Heart left ventricle (tissue), 16 donors: ENCODE results near the gene MUCL1. TPM values are rescaled to one million over a fixed set of nuclear protein-coding genes. Genes with fewer than 3 reads are reported as not detected.

Experiments used
- ATAC-seq, 4 donors: fragments of 200-7000 bp; cut with Tn5 transposase; one replicate each; pipeline ENCODE4 v1.9.1; 2020 to 2022; ENCODE audit warnings: moderate library complexity in 4 of 4, mild to moderate bottlenecking in 3 of 4, moderate number of reproducible peaks in 1 of 4
- DNase-seq, 5 donors: peaks; one replicate each; pipeline ENCODE4 v3.0.0-alpha.2; 2020
- H3K27ac ChIP-seq, 12 donors: fragments of 200-600 bp; sonication (generic) in 4 of 12; one replicate each; pipeline versions ENCODE4 v1.5.0 to v1.8.0; 2016 to 2022; ENCODE audit warnings: mild to moderate bottlenecking in 2 of 12
- H3K27me3 ChIP-seq, 9 donors: fragments of 200-600 bp; sonication (generic) in 2 of 9; one replicate each; pipeline versions ENCODE4 v1.5.1 to v1.8.0; 2016 to 2022; ENCODE audit warnings: mild to moderate bottlenecking in 3 of 9
- H3K36me3 ChIP-seq, 9 donors: fragments of 200-600 bp; sonication (generic) in 2 of 9; one replicate each; pipeline versions ENCODE4 v1.5.0 to v1.8.0; 2018 to 2022; ENCODE audit warnings: mild to moderate bottlenecking in 2 of 9
- H3K4me1 ChIP-seq, 12 donors: fragments of 200-600 bp; sonication (generic) in 4 of 12; one replicate each; pipeline versions ENCODE4 v1.5.0 to v1.8.0; 2016 to 2022; ENCODE audit warnings: mild to moderate bottlenecking in 3 of 12
- H3K4me3 ChIP-seq, 12 donors: fragments of 200-600 bp; sonication (generic) in 4 of 12; one replicate each; pipeline versions ENCODE4 v1.5.0 to v1.8.0; 2017 to 2022; ENCODE audit warnings: mild to moderate bottlenecking in 9 of 12, moderate library complexity in 4 of 12
- H3K9me3 ChIP-seq, 12 donors: fragments of 200-600 bp; sonication (generic) in 4 of 12; one replicate each; pipeline versions ENCODE4 v1.5.0 to v1.8.0; 2016 to 2022; ENCODE audit warnings: mild to moderate bottlenecking in 1 of 12
- POLR2A ChIP-seq, 2 donors: fragments of 450-650 bp; IDR thresholded peaks; one replicate each; pipeline ENCODE4 v1.6.1; 2017; ENCODE audit warnings: antibody characterized with exemption in 2 of 2, mild to moderate bottlenecking in 2 of 2, moderate library complexity in 2 of 2
- WGBS, 4 donors: extraction: QIAGEN DNeasy Blood & Tissue Kit in 2 of 4; methylation state at CpG; one replicate each; pipeline versions ENCODE4 v1.1.5 to v1.1.7; 2013 to 2018; 5-methylcytosine and 5-hydroxymethylcytosine counted together
- intact Hi-C, 10 donors: fragments of 100-400 bp; cut with DNase I; formaldehyde crosslinking; loops; one replicate each; pipeline versions ENCODE4 v1.11.1 to v1.14.2; 2022
- polyA plus RNA-seq, 2 donors: library from polyadenylated mRNA; stranded (reverse); fragments of 200-250 nt; gene quantifications; one replicate each; pipeline ENCODE4 v1.2.3, GENCODE V29; 2013
- total RNA-seq, 9 donors: library from RNA; depleted of rRNA in 2 of 9; stranded (reverse); fragments of >200 nt in 2 of 9; fragmentation: NEBNext Ultra II Directional in 3 of 9; extraction: Animal tissue kit (Norgen Biotek cat#: 25700) in 3 of 9; gene quantifications; one replicate each; pipeline versions ENCODE4 v1.1.0 to v1.2.4, GENCODE V29; 2016 to 2023
- TF ChIP-seq, protein P1 (sequence below), 12 donors: fragments of 200-600 bp; sonication (generic) in 4 of 12; IDR thresholded peaks; one replicate each; pipeline versions ENCODE4 v1.5.0 to v1.8.0; 2018 to 2022; ENCODE audit warnings: antibody characterized with exemption in 12 of 12, mild to moderate bottlenecking in 5 of 12
- donor health status: ischemic (EF 13 %, LVEDD 7.1; RV severe dilation, severe dysfunction).
- donor health status: healthy with polysubstance abuse.
- donor health status: DM: no; HTN: yes; CAD: no.
- donor health status: DM: no; HTN: no; CAD: no.
- donor health status: ischemic (EF 25% LVEDD 6.9; RV normal size, moderate dysfunction).
- donor health status: ischemic (EF 25% LVEDD 5.7; RV mildly dilated, moderate dysfunction).
- donor health status: healthy.
- donor health status: DM: yes; HTN: yes; CAD: no.
- donor health status: ischemic (EF 35%, LVEDD 5.7; RV mildly dilated, moderate dysfunction).
- donor health status: nonischemic (EF 11% LVEDD 7.7; RV severe dilation, severe dysfunction).
- donor health status: DM: yes; HTN: yes; CAD: no.
- donor health status: PGD.
- donor health status: ischemic (EF 29% LVEDD 5.4; RV normal size, mild dysfunction).
- donor health status: nonischemic (EF 23%, LVEDD 6.1; RV moderate dilation, normal function).

The MUCL1 gene
- total and polyA plus RNA-seq, 11 donors, result not detected

DNA sequence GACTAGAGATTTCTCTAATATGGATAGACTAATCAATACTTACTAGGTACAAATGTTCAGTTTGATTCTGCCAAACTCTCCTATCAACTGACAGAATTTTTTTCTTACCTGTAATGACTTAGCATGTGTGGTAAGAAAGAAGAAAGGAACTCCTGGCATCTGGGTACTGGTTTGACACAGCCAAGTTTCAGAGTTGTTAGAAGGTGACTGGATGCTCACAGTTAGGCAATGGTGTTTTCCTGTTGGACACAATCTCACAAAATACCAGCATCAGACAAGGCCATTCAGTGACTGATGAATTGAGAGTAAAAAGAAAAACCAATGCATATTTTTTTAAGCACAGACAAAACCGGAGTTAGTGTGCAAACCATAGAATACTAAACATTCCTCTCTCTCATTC lies 4.2 kb downstream of the MUCL1 start:
- no peak for TF ChIP-seq POLR2A (IDR thresholded peaks at IDR 0.05)
- TF ChIP-seq, protein P1, sequence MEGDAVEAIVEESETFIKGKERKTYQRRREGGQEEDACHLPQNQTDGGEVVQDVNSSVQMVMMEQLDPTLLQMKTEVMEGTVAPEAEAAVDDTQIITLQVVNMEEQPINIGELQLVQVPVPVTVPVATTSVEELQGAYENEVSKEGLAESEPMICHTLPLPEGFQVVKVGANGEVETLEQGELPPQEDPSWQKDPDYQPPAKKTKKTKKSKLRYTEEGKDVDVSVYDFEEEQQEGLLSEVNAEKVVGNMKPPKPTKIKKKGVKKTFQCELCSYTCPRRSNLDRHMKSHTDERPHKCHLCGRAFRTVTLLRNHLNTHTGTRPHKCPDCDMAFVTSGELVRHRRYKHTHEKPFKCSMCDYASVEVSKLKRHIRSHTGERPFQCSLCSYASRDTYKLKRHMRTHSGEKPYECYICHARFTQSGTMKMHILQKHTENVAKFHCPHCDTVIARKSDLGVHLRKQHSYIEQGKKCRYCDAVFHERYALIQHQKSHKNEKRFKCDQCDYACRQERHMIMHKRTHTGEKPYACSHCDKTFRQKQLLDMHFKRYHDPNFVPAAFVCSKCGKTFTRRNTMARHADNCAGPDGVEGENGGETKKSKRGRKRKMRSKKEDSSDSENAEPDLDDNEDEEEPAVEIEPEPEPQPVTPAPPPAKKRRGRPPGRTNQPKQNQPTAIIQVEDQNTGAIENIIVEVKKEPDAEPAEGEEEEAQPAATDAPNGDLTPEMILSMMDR (IDR thresholded peaks at IDR 0.05), result no peak
- no peak for ATAC-seq
- intact Hi-C loops, result loop anchor here in 4 of 10 donors (5.0 to 10.0 kb wide), 2 partner anchors 96 to 99 kb away; no protein-coding TSS in a partner anchor

DNA sequence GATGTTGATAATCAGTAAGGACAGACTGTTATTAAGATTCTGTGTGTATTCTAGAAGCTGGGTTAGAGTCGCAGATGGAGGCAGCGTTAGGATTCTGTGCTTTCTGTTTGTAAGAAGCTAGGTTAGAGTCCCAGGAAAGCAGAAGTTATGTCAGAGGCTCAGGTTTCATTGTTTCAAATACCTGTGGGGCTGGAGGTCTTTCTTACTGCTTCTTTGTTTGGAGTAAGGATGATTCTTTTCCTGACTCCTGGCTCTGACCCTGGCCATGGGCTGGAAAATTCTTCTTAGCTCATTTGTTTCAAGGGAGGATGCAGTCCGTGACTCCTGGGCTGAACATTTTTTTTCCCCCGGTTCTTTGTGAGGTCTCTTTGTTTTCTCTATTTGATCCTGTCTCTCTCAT lies 5.2 kb downstream of the MUCL1 start:
- TF ChIP-seq, protein P1 (IDR thresholded peaks at IDR 0.05), result no peak
- no peak for TF ChIP-seq POLR2A (IDR thresholded peaks at IDR 0.05)
- H3K4me3 ChIP-seq, result no peak overlapping the region
- 70 to 79% (median 75%) methylated on average over 4 of the region's 4 CpGs for WGBS, 4 donors

More for the DNA sequence above, 4.2 kb downstream of the MUCL1 start:
- peaks cover 0 to 7% (median 0%) of the 10 kb centered on the region in 9 donors for H3K27me3 ChIP-seq
- H3K4me1 ChIP-seq, result peaks cover 0 to 5% (median 0%) of the 10 kb centered on the region in 12 donors
- DNase-seq, result no peak
- no peak overlapping the region for H3K27ac ChIP-seq
- H3K4me3 ChIP-seq, result no peak overlapping the region
- H3K36me3 ChIP-seq, result no peaks in the 10 kb centered on the region
- H3K9me3 ChIP-seq, result no peaks in the 10 kb centered on the region
- 75 to 92% (median 88%) methylated on average over 1 of the region's 1 CpG for WGBS, 4 donors

DNA sequence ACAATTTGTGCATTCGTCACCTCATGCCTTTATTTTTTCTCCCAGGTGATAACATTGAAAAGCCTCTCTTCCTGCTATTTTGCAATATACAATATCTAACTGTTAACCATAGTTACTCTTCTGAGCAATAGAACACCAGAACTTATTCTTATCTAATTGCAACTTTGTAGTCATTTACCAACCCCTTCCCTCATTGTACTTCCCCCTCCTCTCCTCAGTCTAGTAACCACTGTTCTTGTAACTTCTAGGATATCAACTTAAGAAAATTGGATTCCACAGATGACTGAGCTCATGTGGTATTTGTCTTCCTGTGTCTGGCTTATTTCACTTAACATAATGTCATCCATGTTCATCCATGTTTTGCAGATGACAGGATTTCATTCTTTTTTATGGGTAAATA lies 7.6 kb downstream of the MUCL1 start:
- H3K4me3 ChIP-seq, result no peak overlapping the region
- intact Hi-C loops, result loop anchor here in 1 of 10 donors (2.0 kb wide), 1 partner anchor 19 kb away; no protein-coding TSS in a partner anchor
- DNase-seq, result no peak
- H3K27ac ChIP-seq, result no peak overlapping the region
- no peaks in the 10 kb centered on the region for H3K36me3 ChIP-seq
- H3K4me1 ChIP-seq, result peaks cover 0 to 5% (median 0%) of the 10 kb centered on the region in 12 donors
- H3K9me3 ChIP-seq, result no peaks in the 10 kb centered on the region
- no peak for ATAC-seq
- WGBS, 4 donors, result 81 to 87% (median 84%) methylated on average over 1 of the region's 1 CpG
- TF ChIP-seq, protein P1 (IDR thresholded peaks at IDR 0.05), result no peak
- TF ChIP-seq POLR2A (IDR thresholded peaks at IDR 0.05), result no peak
- peaks cover 0 to 7% (median 0%) of the 10 kb centered on the region in 9 donors for H3K27me3 ChIP-seq

More for the DNA sequence above, 5.2 kb downstream of the MUCL1 start:
- Histone ChIP-seq H3K27ac (no peak overlapping the region), H3K36me3 (no peaks in the 10 kb centered on the region), H3K27me3 (peaks cover 0 to 7% (median 0%) of the 10 kb centered on the region in 9 donors), H3K9me3 (no peaks in the 10 kb centered on the region), H3K4me1 (peaks cover 0 to 5% (median 0%) of the 10 kb centered on the region in 12 donors)
- intact Hi-C loops, result loop anchor here in 4 of 10 donors (5.0 to 10.0 kb wide), 2 partner anchors 95 to 98 kb away; no protein-coding TSS in a partner anchor
- no peak for DNase-seq
- ATAC-seq, result no peak

DNA sequence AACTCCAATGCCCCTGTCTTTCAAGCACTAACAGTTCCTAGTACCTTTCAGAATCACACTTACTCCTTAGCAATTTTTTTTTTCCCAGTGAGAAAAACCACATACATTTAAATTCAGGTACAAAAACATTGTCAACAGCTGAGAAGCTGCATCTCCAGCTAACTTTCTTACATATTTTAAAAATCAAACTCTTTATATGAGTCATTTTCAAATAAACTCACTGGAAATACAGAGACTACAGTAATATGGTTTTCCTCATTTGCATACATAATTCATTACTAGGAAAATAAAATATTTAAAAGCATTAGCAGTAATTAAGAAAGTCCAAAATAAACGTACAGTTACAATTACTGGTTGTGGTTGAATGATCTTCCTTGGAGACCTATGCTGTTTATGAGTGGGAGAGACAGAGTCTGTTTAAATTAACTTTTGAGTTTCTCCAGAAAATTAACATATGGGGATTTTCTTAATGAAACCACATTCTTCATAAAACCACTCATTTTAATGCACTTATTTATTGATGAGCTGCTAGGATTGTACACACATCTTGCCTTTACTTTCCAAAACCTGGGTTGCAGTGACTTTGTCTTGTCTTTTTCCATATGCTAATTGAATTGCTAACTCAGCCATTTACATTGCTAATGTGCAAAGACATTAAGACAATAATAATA lies 9.8 kb downstream of the MUCL1 start:
- Histone ChIP-seq H3K27ac (no peak overlapping the region), H3K4me3 (no peak overlapping the region), H3K36me3 (no peaks in the 10 kb centered on the region), H3K4me1 (no peaks in the 10 kb centered on the region), H3K9me3 (no peaks in the 10 kb centered on the region), H3K27me3 (peaks cover 0 to 7% (median 0%) of the 10 kb centered on the region in 9 donors)
- 40 to 64% (median 55%) methylated on average over 1 of the region's 1 CpG for WGBS, 4 donors
- DNase-seq, result no peak
- ATAC-seq, result no peak
- no peak for TF ChIP-seq POLR2A (IDR thresholded peaks at IDR 0.05)
- TF ChIP-seq, protein P1 (IDR thresholded peaks at IDR 0.05), result no peak
- intact Hi-C loops, result no loop called here
